CD4-positive, CD25-positive, alpha-beta regulatory T cell (primary cell): ENCODE measurements around the gene RND1. TPM values are rescaled to one million over a fixed set of nuclear protein-coding genes. Genes with fewer than 3 reads are reported as not detected.

Experiments
- ATAC-seq, 2 donors: fragments of 150-1000 bp; cut with Tn5 transposase; one replicate each; pipeline ENCODE4 v1.10.0; 2021; ENCODE audit warnings: low read depth in 2 of 2, moderate number of reproducible peaks in 2 of 2, moderate library complexity in 1 of 2
- DNase-seq, 3 donors: peaks; one replicate each; pipeline versions ENCODE4 v3.0.0 to v3.0.0-alpha.2; 2012 to 2022; ENCODE audit warnings: mixed read lengths in 1 of 3
- H3K27ac ChIP-seq: one replicate; pipeline ENCODE4 v1.7.0; 2013; ENCODE audit warnings: mild to moderate bottlenecking, low read length; ENCODE audit not compliant: insufficient read depth, poor library complexity, severe bottlenecking
- H3K27me3 ChIP-seq: one replicate; pipeline ENCODE4 v1.7.0; 2013; ENCODE audit warnings: low read length; ENCODE audit not compliant: control insufficient read depth, insufficient read depth
- H3K36me3 ChIP-seq: one replicate; pipeline ENCODE4 v1.7.0; 2013; ENCODE audit warnings: mild to moderate bottlenecking, low read length, moderate library complexity; ENCODE audit not compliant: control insufficient read depth, insufficient read depth
- H3K4me1 ChIP-seq: 2 replicates; pipeline ENCODE4 v1.7.0; 2013; ENCODE audit warnings: mild to moderate bottlenecking, low read length; ENCODE audit not compliant: insufficient read depth, control insufficient read depth, poor library complexity, severe bottlenecking
- H3K4me3 ChIP-seq: one replicate; pipeline ENCODE4 v1.7.0; 2013; ENCODE audit warnings: low read depth, mild to moderate bottlenecking, low read length, moderate library complexity
- H3K9me3 ChIP-seq, 2 experiments: 1 replicate in 1 of 2; 2 replicates in 1 of 2; pipeline ENCODE4 v1.7.0; 2013; ENCODE audit warnings: low read length in 2 of 2, mild to moderate bottlenecking in 1 of 2, moderate library complexity in 1 of 2; ENCODE audit not compliant: control insufficient read depth in 2 of 2
- H3K27ac Mint-ChIP-seq, 3 donors: one replicate each; pipeline ENCODE4 v1.8.0; 2020 to 2022; ENCODE audit warnings: mild to moderate bottlenecking in 3 of 3, mixed read lengths in 3 of 3, moderate library complexity in 2 of 3
- H3K27me3 Mint-ChIP-seq: one replicate; pipeline ENCODE4 v1.8.0; 2022; ENCODE audit warnings: mild to moderate bottlenecking, mixed read lengths
- H3K36me3 Mint-ChIP-seq: one replicate; pipeline ENCODE4 v1.8.0; 2020; ENCODE audit warnings: mixed read lengths
- H3K4me1 Mint-ChIP-seq, 4 donors: one replicate each; pipeline ENCODE4 v1.8.0; 2020 to 2022; ENCODE audit warnings: mixed read lengths in 4 of 4, mild to moderate bottlenecking in 1 of 4
- H3K4me3 Mint-ChIP-seq, 4 donors: one replicate each; pipeline ENCODE4 v1.8.0; 2020 to 2022; ENCODE audit warnings: mild to moderate bottlenecking in 4 of 4, mixed read lengths in 4 of 4, moderate library complexity in 3 of 4
- H3K9me3 Mint-ChIP-seq, 7 donors: one replicate each; pipeline ENCODE4 v1.8.0; 2020 to 2022; ENCODE audit warnings: mixed read lengths in 7 of 7, mild to moderate bottlenecking in 3 of 7, moderate library complexity in 2 of 7
- polyA plus RNA-seq, 4 donors: library from polyadenylated mRNA; unstranded; fragments of 300-500 nt; fragmentation: Illumina TruSeq; gene quantifications; one replicate each; pipeline ENCODE4 v1.2.3, GENCODE V29; 2021
- total RNA-seq: library from RNA; stranded (reverse); gene quantifications from one replicate; pipeline ENCODE4 v1.2.3, GENCODE V29; 2022

RND1 gene
- total and polyA plus RNA-seq, 5 donors from 2014 or later: 0.13 to 7.3 (median 0.60) TPM

- Histone ChIP-seq H3K27ac (no peak overlapping the region), H3K36me3 (no peaks in the 10 kb centered on the region), H3K27me3 (no peaks in the 10 kb centered on the region), H3K4me3 (no peak overlapping the region), H3K4me1 (peaks cover 35% of the 10 kb centered on the region), H3K9me3 (no peaks in the 10 kb centered on the region)
- H3K27me3 Mint-ChIP-seq: peaks cover 18% of the 10 kb centered on the region
- H3K27ac Mint-ChIP-seq: peak overlapping the region in 1 of 3 donors; percentile 82
- DNase-seq (peak in 1 of 3 donors; percentile 14), ATAC-seq (no peak)
- H3K4me1 Mint-ChIP-seq: peaks cover 6 to 40% (median 17%) of the 10 kb centered on the region in 4 donors
- H3K36me3 Mint-ChIP-seq: no peaks in the 10 kb centered on the region
- no peaks in the 10 kb centered on the region for H3K9me3 Mint-ChIP-seq
- H3K4me3 Mint-ChIP-seq: peak overlapping the region; percentile 85 to 93 (median 89)
Observed at GRCh38 chr12:48818831-48819590, 46.7 kb downstream of the RND1 start.

- no peak within 1 kb of the TSS for H3K27ac ChIP-seq
- Mint-ChIP-seq H3K4me1 (peaks cover 6 to 45% (median 17%) of the 10 kb centered on the region in 4 donors), H3K27ac (peak within 1 kb of the TSS; percentile 38 to 87 (median 43)), H3K36me3 (no peaks in the 10 kb centered on the region), H3K4me3 (peak within 1 kb of the TSS; percentile 90 to 96 (median 92)), H3K27me3 (peaks cover 18% of the 10 kb centered on the region), H3K9me3 (no peaks in the 10 kb centered on the region)
- H3K4me1 ChIP-seq: peaks cover 34% of the 10 kb centered on the region
- H3K9me3 ChIP-seq: no peaks in the 10 kb centered on the region
- DNase-seq: peak; percentile 75 to 80 (median 77)
- peak; percentile 62 to 65 for ATAC-seq
- H3K27me3 ChIP-seq: no peaks in the 10 kb centered on the region
- H3K4me3 ChIP-seq: peak within 1 kb of the TSS; percentile 18
- no peaks in the 10 kb centered on the region for H3K36me3 ChIP-seq
Observed at GRCh38 chr12:48817873-48818830, 47.5 kb downstream of the RND1 start, which contains the start of gene CACNB3. Gene CACNB3, plus strand, starts transcription at chr12:48818496. Its CDS starts 434 bp downstream, at chr12:48818930.

GRCh38 chr12:48816143-48816854, 49.4 kb downstream of the RND1 start:
- Histone ChIP-seq H3K9me3 (no peaks in the 10 kb centered on the region), H3K27ac (no peak overlapping the region), H3K36me3 (no peaks in the 10 kb centered on the region), H3K4me3 (no peak overlapping the region), H3K27me3 (no peaks in the 10 kb centered on the region), H3K4me1 (peaks cover 34% of the 10 kb centered on the region)
- DNase-seq (no peak), ATAC-seq (no peak)
- H3K9me3 Mint-ChIP-seq: no peaks in the 10 kb centered on the region
- no peaks in the 10 kb centered on the region for H3K36me3 Mint-ChIP-seq
- peak overlapping the region in 2 of 3 donors; percentile 54 to 65 for H3K27ac Mint-ChIP-seq
- H3K27me3 Mint-ChIP-seq: peaks cover 11% of the 10 kb centered on the region
- peak overlapping the region; percentile 90 to 96 (median 92) for H3K4me3 Mint-ChIP-seq
- H3K4me1 Mint-ChIP-seq: peaks cover 6 to 49% (median 15%) of the 10 kb centered on the region in 4 donors

- Histone ChIP-seq H3K27ac (no peak overlapping the region), H3K4me3 (peak overlapping the region; percentile 65), H3K27me3 (no peaks in the 10 kb centered on the region), H3K9me3 (no peaks in the 10 kb centered on the region), H3K36me3 (no peaks in the 10 kb centered on the region), H3K4me1 (peaks cover 34% of the 10 kb centered on the region)
- peak in 2 of 3 donors; percentile 18 to 55 for DNase-seq
- peak; percentile 26 to 29 for ATAC-seq
- H3K36me3 Mint-ChIP-seq: no peaks in the 10 kb centered on the region
- H3K27me3 Mint-ChIP-seq: peaks cover 11% of the 10 kb centered on the region
- no peaks in the 10 kb centered on the region for H3K9me3 Mint-ChIP-seq
- H3K4me3 Mint-ChIP-seq: peak overlapping the region; percentile 90 to 96 (median 92)
- H3K4me1 Mint-ChIP-seq: peaks cover 6 to 49% (median 17%) of the 10 kb centered on the region in 4 donors
- H3K27ac Mint-ChIP-seq: peak overlapping the region in 2 of 3 donors; percentile 14 to 54
Observed at GRCh38 chr12:48815126-48816110, 50.3 kb downstream of the RND1 start.

GRCh38 chr12:48814262-48815125, 51.2 kb downstream of the RND1 start:
- H3K27ac Mint-ChIP-seq: peak overlapping the region in 2 of 3 donors; percentile 29 to 56
- Histone ChIP-seq H3K27ac (peak overlapping the region; percentile 29), H3K36me3 (no peaks in the 10 kb centered on the region), H3K4me1 (peaks cover 34% of the 10 kb centered on the region), H3K4me3 (peak overlapping the region; percentile 65), H3K9me3 (no peaks in the 10 kb centered on the region), H3K27me3 (no peaks in the 10 kb centered on the region)
- ATAC-seq: peak; percentile 73 to 75
- H3K4me1 Mint-ChIP-seq: peaks cover 6 to 49% (median 18%) of the 10 kb centered on the region in 4 donors
- H3K27me3 Mint-ChIP-seq: peaks cover 9% of the 10 kb centered on the region
- DNase-seq: peak; percentile 64 to 77 (median 66)
- H3K9me3 Mint-ChIP-seq: no peaks in the 10 kb centered on the region
- peak overlapping the region; percentile 90 to 96 (median 92) for H3K4me3 Mint-ChIP-seq
- no peaks in the 10 kb centered on the region for H3K36me3 Mint-ChIP-seq
